ENCODE data around the gene THSD4. TPM values are rescaled to one million over a fixed set of nuclear protein-coding genes. Genes with fewer than 3 reads are reported as not detected.

THSD4 gene
- total and polyA plus RNA-seq, 2 of the 8 experiments (the other 6 are each of a cell fraction or from before 2014, with no cell fraction given) = 2.5 to 6.2 TPM

DNA sequence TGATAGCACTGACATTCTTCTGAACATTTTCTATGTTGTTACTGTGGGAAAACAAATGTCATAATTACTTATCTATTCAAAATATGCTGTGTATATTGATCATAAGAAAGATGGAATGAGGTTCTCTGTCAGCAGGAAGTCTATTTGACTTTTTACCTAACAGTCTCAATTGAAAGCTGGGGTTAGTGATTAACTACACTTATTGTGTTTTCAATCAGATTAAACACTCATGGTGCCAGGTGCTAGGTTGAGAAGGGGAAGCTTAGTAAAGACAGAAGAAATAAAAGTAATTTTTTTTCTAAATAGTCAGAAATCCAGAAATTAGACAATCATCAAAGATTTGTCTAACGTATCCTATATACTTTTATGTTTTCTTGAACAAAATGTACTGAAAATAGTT lies 414.1 kb downstream of the THSD4 start:
- H2AK5ac ChIP-seq (ENCODE audit: low read depth, low read length) = no peak overlapping the region
- no peak overlapping the region for H3K56ac ChIP-seq (replicated peaks; ENCODE audit: insufficient read length, low read depth, low read length)
- no peak overlapping the region for H2BK20ac ChIP-seq (ENCODE audit: low read length)
- POLR2A ChIA-PET (ENCODE audit: partially characterized antibody) = no interaction called here
- WGBS, 2 experiments (ENCODE audit: extremely low coverage in 1 of 2, insufficient coverage in 1 of 2, insufficient read length in 1 of 2, insufficient replicate concordance in 2 of 2, low coverage in 1 of 2, low lambda C conversion rate in 2 of 2, missing lambda C conversion rate in 1 of 2) = 88% methylated on average over 1 of the region's 1 CpG; no CpG with 5 or more reads in 1 of the 2 experiments
- no peaks in the 10 kb centered on the region for H3K9me3 ChIP-seq (ENCODE audit: insufficient read depth in 2 of 2, low read depth in 1 of 2, low read length in 1 of 2)
- no peaks in the 10 kb centered on the region for H3K27me3 ChIP-seq (replicated peaks in 1 of 4; ENCODE audit: control insufficient read depth in 3 of 4, extremely low read depth in 1 of 4, insufficient read depth in 3 of 4, low read length in 3 of 4)
- H3K79me2 ChIP-seq (ENCODE audit: control insufficient read depth in 1 of 2, insufficient read depth in 2 of 2, low read length in 2 of 2) = no peaks in the 10 kb centered on the region
- no peak overlapping the region for H3K14ac ChIP-seq (ENCODE audit: insufficient read length)
- H2BK12ac ChIP-seq (ENCODE audit: low read depth, low read length) = no peak overlapping the region
- H4K20me1 ChIP-seq (replicated peaks in 1 of 2; ENCODE audit: control insufficient read depth in 1 of 2, insufficient read depth in 2 of 2, low read length in 2 of 2) = no peaks in the 10 kb centered on the region
- no peak overlapping the region for H2BK120ac ChIP-seq (replicated peaks; ENCODE audit: low read depth, low read length)
- H3K4me3 ChIP-seq (ENCODE audit: extremely low read depth in 1 of 4, insufficient read depth in 2 of 4, low read depth in 3 of 4, low read length in 4 of 4) = no peak overlapping the region
- H3K18ac ChIP-seq (ENCODE audit: extremely low read depth, low read length) = no peak overlapping the region
- no peak overlapping the region for H4K91ac ChIP-seq (replicated peaks; ENCODE audit: insufficient read length, low read length)
- H3K79me1 ChIP-seq (ENCODE audit: low read depth, low read length) = no peaks in the 10 kb centered on the region
- CTCF ChIA-PET (ENCODE audit: partially characterized antibody) = interaction anchor here (0.8 to 6.7 kb wide), 10 partner anchors 43 to 274 kb away, joined by 3 to 33 read pairs (median 4); no protein-coding TSS in a partner anchor
- no peak overlapping the region for H3K4me2 ChIP-seq (ENCODE audit: insufficient read depth in 1 of 2, low read depth in 2 of 2, low read length in 2 of 2)
- FAIRE-seq (no peak), DNase-seq (ENCODE audit: low read depth in 1 of 2, low spot score in 2 of 2) (no peak)
- H3K27ac ChIP-seq (ENCODE audit: low read depth, low read length) = no peak overlapping the region
- H4K8ac ChIP-seq (ENCODE audit: extremely low read depth, insufficient read depth, low read length) = no peak overlapping the region
- no peak overlapping the region for H2AFZ ChIP-seq (ENCODE audit: low read length)
- H3K4me1 ChIP-seq (replicated peaks in 1 of 4; ENCODE audit: control insufficient read depth in 3 of 4, insufficient read depth in 4 of 4, low read length in 3 of 4) = peaks cover 0 to 6% (median 0%) of the 10 kb centered on the region in 4 experiments; a peak in 3 of 7 replicates
- no peak overlapping the region for H3K23ac ChIP-seq (ENCODE audit: insufficient read length)
- no peaks in the 10 kb centered on the region for H3K23me2 ChIP-seq (ENCODE audit: low read depth, low read length)
- no peaks in the 10 kb centered on the region for H3K36me3 ChIP-seq (ENCODE audit: control insufficient read depth in 2 of 4, insufficient read depth in 4 of 4, low read length in 3 of 4)
- H4K5ac ChIP-seq (ENCODE audit: insufficient read length, low read depth, low read length) = no peak overlapping the region
- H2BK5ac ChIP-seq (ENCODE audit: low read depth, low read length) = no peak overlapping the region
- H2BK15ac ChIP-seq (ENCODE audit: low read length) = no peak overlapping the region
- no peak overlapping the region for H3K4ac ChIP-seq (replicated peaks; ENCODE audit: insufficient read length, low read depth, low read length)
- H3K9ac ChIP-seq (replicated peaks in 1 of 4; ENCODE audit: extremely low read depth in 1 of 4, low read depth in 3 of 4, low read length in 3 of 4) = no peak overlapping the region
- no peak for TF ChIP-seq CBX5 (IDR thresholded peaks at IDR 0.05; ENCODE audit: low read depth, low read length)
- no peak for TF ChIP-seq EGR1 (IDR thresholded peaks at IDR 0.05; ENCODE audit: borderline replicate concordance, low read depth, low read length)
- no peak for TF ChIP-seq CEBPB (IDR thresholded peaks at IDR 0.05; ENCODE audit: low read depth, low read length)
- TF ChIP-seq RXRA (IDR thresholded peaks at IDR 0.05; ENCODE audit: insufficient read depth, low read depth, low read length) = no peak
- TF ChIP-seq PHF8 (conservative IDR thresholded peaks at IDR 0.05; ENCODE audit: low read depth, low read length) = no peak
- no peak for TF ChIP-seq BCL11A (IDR thresholded peaks at IDR 0.05; ENCODE audit: low read depth in 2 of 2, low read length in 2 of 2)
- TF ChIP-seq HDAC2 (IDR thresholded peaks at IDR 0.05; ENCODE audit: borderline replicate concordance in 1 of 2, low read depth in 2 of 2, low read length in 2 of 2) = no peak
- TF ChIP-seq, protein P1, sequence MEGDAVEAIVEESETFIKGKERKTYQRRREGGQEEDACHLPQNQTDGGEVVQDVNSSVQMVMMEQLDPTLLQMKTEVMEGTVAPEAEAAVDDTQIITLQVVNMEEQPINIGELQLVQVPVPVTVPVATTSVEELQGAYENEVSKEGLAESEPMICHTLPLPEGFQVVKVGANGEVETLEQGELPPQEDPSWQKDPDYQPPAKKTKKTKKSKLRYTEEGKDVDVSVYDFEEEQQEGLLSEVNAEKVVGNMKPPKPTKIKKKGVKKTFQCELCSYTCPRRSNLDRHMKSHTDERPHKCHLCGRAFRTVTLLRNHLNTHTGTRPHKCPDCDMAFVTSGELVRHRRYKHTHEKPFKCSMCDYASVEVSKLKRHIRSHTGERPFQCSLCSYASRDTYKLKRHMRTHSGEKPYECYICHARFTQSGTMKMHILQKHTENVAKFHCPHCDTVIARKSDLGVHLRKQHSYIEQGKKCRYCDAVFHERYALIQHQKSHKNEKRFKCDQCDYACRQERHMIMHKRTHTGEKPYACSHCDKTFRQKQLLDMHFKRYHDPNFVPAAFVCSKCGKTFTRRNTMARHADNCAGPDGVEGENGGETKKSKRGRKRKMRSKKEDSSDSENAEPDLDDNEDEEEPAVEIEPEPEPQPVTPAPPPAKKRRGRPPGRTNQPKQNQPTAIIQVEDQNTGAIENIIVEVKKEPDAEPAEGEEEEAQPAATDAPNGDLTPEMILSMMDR (IDR thresholded peaks at IDR 0.05; ENCODE audit: control extremely low read depth in 1 of 3, insufficient read depth in 1 of 3, low read depth in 1 of 3, low read length in 3 of 3) = no peak
- TF ChIP-seq EZH2 (IDR thresholded peaks at IDR 0.05; ENCODE audit: low read depth, low read length, severe bottlenecking) = no peak
- no peak for TF ChIP-seq BRCA1 (IDR thresholded peaks at IDR 0.05; ENCODE audit: low read depth, low read length)
- TF ChIP-seq MAFK (IDR thresholded peaks at IDR 0.05; ENCODE audit: low read depth, low read length) = no peak
- TF ChIP-seq SIRT6 (IDR thresholded peaks at IDR 0.05; ENCODE audit: low read length) = no peak

Data from H1 (cell line).